GM18511 (cell line): ENCODE results near the gene CD200R1L.

Experiments used
- ATAC-seq: cut with Tn5 transposase; IDR thresholded peaks from one replicate; pipeline ENCODE4 v1.9.1; 2021; ENCODE audit warnings: mild to moderate bottlenecking, moderate library complexity; ENCODE audit not compliant: unreplicated experiment

CD200R1L gene

GRCh38 chr3:112822064-112823055, 24.3 kb downstream of the CD200R1L start:
- no peak for ATAC-seq

GRCh38 chr3:112818289-112818688, 28.4 kb downstream of the CD200R1L start:
- no peak for ATAC-seq

GRCh38 chr3:112817797-112818196, 28.9 kb downstream of the CD200R1L start:
- no peak for ATAC-seq

DNA sequence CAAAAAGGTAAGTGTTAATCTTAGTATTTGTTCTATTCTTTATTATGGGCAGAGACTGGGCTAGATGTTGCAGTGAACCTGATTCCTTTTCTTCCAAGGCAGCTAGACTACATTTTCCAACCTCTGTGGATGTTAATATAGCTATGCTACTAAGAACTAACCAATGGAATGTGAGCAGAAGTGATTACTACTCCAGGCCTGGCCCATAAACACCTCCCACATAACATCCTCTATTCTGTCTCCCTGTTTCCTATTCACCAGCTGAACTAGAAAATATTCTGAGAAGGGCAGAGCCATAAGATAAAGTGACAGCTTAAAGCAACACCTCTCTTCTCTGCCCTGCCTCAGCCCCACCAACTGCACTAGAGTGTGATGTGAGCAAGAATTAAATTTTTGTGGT, 29.4 kb downstream of the CD200R1L start:
- ATAC-seq, result no peak

GRCh38 chr3:112815981-112816380, 30.7 kb downstream of the CD200R1L start:
- no peak for ATAC-seq

DNA sequence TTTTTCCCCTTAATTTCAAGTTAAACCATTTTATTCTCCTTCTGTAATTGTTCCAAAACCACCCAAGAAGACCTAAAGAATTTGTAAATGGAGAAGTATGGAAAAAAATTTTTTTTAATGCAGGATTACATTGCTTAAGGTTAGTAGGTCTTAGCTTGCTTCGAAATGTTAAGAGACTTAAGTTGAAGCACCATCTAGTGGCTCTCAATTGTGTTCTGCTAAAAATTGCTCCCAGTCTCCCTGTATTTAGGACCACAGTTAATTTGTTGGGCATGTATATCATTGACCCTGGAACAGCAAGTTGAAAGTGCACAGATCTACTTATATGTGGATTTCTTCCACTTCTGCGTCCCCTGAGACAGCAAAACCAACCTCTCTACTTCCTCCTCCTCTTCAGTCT, 32.4 kb downstream of the CD200R1L start:
- no peak for ATAC-seq

- peak; percentile 80 for ATAC-seq
Observed at GRCh38 chr3:112813723-112814171, 32.9 kb downstream of the CD200R1L start.

DNA sequence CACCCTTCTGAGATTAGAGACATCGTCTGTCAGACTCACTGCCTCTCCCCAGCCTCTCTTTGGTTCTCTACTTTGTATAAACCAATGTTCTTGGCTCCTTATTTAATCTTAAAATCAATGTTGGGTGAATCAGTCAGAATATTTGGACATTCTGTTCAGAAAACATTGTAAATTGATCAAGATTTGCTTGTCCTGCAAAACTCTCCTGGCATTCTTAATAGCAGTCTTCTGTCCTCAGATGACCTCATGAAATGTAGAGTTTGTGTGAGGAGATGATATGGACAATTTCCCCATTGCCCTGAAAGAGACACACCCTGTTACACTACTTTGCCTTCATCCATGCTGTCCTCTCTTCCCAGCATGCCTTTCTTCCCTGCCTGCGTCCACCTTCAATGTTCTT, 33.6 kb downstream of the CD200R1L start:
- no peak for ATAC-seq

DNA sequence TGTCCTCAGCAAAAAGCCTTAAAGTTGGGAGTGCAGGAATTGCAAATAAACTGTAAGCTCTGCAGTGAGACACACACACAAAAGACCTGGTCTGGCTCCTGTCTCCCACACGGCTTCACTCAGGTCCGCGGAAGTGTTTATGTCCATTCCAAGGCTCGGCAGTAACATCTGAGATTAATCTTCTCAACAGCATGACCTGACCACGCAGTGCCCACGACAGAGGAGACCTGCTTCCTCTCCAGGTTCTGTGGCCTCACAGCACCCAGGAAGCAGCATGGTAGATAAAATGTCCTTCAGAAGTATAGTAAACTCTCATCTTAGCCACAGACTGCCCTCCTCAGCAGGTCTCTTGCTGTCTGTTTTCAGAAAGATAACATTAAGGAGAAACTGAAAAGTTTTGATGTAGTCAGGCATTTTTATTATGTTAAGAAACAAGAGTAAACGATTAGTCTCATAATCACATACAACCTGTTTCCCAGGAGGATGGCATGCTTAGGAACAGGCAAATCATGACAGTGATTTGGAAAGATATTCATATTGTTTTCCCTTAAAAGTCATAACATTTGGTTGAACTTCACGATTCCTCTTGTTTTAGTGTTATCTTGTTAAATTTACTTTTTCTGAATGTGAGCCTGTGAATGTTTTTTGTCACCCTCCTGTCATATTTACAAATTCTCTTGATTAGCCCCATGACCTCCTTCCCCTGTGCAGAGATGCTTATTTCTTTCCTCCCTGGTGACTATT, 34.6 kb downstream of the CD200R1L start:
- no peak for ATAC-seq

DNA sequence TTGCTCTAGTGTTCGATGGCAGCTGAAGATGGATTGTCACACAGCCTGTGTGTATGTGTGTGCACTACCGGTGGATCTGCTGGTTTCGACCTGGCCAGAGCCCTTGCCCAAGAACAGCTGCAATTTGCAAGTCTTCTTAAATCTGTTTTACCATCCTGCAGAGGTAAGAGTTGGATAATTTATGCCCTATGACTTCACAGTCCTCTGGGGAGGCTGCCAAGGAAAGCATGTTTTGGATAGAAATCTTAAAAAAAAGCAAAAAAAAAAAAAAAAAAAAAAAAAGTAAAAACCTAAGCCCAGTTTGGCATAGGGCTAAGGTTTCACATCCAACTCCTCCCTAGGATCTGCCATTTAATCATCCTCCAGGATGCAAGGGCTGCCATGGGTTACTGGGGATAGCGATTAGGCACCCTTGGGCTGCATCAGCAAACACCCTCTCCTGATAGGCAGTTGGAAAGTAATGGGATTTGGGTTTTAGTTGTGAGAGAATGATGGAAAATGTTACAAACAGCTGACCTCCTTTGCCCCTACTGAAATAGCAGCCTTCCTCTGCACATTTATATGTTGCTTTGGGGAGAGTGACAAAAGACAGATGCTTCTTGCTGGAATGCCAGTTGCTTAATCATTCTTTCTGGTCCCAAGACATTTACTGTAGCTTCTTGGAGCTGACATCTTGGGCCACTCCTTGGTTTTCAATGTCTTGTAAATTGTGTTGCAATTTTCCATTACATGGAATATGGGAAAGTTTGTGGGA, 35.4 kb downstream of the CD200R1L start:
- no peak for ATAC-seq

DNA sequence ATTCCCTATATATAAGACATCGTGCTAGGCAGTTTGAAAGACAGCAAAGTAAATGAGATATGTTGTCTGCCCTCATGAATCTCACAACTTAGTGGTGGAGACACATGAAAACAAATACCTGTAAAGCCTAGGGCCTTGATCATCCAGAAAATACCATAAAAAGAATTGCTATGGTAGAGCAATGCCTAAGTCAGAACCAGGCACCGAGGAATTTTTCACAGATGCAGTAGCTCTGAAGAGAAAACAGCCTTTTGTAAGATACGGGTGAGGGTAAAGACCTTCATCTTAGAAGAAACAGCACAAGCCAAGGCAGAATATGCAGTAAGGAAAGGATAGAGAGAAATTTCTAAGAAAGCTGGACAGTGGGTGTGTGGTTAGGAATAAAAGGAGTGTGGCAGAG, 36.1 kb downstream of the CD200R1L start:
- no peak for ATAC-seq

GRCh38 chr3:112808136-112808535, 38.5 kb downstream of the CD200R1L start:
- ATAC-seq, result no peak

DNA sequence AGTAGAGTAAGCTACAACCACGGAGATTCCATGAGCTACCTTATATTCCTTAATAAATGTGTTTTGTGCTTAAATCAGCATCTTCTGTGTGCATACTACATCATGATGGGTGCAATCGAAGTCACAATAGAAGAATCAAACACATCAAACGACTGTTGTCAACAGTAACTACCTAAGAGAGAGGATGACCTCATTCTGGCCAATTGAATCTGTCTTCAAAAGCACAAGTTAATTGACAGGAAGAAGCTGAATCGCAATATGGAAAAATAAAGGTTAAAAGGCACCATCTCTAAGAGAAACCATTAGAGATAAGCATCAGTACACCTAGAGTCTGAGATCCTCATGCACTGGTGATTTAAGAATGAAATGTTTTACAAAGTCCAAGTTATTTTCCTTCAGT, 39.0 kb downstream of the CD200R1L start:
- no peak for ATAC-seq

DNA sequence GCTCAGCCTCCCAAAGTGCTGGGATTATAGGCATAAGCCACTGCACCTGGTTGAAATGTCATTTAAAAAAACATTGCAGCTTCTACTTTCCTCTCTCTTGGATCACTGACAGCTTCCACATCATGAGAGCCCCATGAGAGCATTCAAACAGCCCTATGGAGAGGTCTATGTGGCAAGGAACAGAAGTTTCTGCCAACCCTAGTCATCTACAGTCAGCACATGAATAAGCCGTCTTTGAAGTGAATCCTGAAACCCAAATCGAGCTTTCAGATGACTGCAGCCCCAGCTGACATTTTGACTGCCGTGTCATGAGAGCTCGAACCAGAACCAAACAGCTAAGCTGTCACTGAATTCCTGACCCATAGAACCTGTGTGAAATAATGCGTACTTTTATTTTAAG, 39.8 kb downstream of the CD200R1L start:
- ATAC-seq, result no peak

DNA sequence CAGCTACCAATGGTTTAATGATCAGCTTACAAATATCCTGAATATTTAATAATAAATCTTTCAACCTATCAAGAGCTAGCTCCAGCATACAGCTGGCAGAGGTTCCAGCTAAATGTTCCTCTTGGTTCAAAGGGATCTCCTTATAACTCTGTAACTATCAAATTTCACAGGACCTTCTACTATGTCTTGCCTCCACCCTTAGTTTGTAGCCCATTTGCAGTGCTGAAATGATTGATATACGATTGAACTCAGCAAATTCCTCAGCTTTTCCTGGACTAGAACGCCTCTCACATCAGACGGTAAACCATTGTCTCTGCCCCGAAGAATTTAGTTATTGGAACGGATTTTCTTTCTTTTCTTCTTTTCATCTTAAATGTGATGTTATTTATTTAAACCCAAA, 41.5 kb downstream of the CD200R1L start:
- no peak for ATAC-seq

- no peak for ATAC-seq
Observed at GRCh38 chr3:112804021-112804420, 42.6 kb downstream of the CD200R1L start.

DNA sequence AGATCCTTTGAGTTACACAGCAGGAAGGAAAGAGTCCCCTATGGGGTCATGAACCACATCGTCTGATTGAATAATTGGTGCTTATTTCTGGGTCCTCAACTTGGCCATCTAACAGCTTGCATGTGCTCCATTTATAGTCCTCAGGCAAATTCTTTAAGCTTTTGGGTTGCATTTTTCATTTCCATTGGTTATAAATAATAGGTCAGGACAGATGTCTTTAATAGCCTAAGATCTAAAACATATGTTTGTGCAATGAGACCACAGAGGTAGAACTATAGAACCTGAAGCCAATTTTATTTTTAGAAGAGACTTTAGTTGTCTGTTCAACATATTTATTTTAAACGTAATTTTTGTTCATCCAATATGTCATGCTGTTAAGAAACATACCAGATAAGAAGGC, 43.2 kb downstream of the CD200R1L start:
- ATAC-seq, result no peak

DNA sequence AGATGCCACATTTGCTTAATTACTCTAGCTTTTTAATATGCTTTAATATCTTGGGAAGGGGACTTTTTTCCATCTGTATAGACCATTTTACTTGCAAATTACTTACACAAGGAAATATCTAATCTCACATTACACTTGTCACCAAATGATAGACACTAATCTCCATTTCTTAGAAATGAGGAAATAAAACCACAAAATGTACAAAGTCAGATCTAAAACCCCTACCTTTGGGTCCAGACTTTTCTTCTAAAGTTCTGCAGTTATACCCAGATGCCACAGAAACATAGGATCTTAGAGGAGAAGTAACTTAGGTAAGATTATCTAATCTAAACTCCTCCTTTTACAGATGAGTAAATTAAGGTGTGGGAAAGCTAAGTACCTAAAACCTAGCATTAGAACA, 44.3 kb downstream of the CD200R1L start:
- no peak for ATAC-seq

DNA sequence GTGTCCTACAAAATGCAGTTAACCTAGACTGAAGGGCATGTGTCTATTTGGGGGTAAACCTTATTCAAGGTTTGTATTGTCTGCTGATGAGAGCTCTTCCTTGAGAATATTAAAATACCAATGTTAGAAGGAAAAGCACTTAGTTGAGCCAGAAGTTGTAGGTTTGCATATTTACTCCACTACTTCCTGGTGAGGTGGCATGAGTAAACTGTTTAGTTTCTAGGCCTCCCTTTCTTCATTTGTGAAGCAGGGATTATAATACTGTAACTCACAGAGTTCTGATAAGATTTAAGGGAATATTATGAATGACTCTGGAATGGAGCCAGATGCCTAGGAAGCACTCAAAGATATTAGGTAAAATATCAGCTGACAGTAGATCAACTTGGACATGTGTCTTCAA, 46.7 kb downstream of the CD200R1L start:
- no peak for ATAC-seq

DNA sequence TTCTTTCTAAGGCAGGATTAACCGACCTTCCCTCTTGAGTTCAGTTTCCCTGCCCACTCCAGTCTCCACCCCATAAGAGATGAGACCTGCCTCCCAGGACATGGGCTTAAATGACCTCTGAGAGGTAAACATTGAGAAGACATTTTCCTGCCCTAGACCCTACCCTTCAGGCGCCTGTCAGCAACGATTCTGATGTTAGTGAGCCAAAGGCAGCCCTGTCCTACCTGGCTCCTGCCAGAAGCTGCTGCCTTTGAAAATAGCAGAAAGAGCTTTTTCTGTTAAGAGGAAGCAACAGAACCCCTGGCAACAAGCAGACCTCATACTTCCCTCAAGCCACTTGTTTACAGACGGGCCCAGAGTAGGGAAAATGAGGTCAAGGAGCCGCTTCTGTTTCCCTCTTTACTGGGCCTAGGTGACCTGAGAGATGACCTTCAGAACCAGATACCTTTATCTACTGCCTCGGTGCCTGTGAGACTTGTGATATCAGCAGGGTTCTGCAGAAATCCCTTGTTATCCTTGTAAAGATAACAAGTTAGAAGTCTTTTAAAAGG, 52.0 kb downstream of the CD200R1L start:
- no peak for ATAC-seq
